Sigmoid colon (tissue), 7 donors: Measurements from ENCODE around the gene LDLRAD4. TPM values are rescaled to one million over a fixed set of nuclear protein-coding genes. Genes with fewer than 3 reads are reported as not detected.
A peak's percentile ranks its signal among the peaks of the same experiment; 100 is the strongest.

Source experiments
- DNase-seq: peaks from one replicate; pipeline ENCODE4 v3.0.0-alpha.2; 2019
- H3K27ac ChIP-seq, 4 donors: fragments of 200-600 bp; sonication (generic); one replicate each; pipeline ENCODE4 v1.5.1; 2016 to 2019; ENCODE audit warnings: mild to moderate bottlenecking in 1 of 4
- H3K27me3 ChIP-seq, 3 donors: fragments of 200-600 bp; sonication (generic); one replicate each; pipeline ENCODE4 v1.5.1; 2019; ENCODE audit warnings: mild to moderate bottlenecking in 1 of 3
- H3K36me3 ChIP-seq, 4 donors: fragments of 200-600 bp; sonication (generic); one replicate each; pipeline ENCODE4 v1.5.1; 2016 to 2019
- H3K4me1 ChIP-seq, 4 donors: fragments of 200-600 bp; sonication (generic); one replicate each; pipeline ENCODE4 v1.5.1; 2017 to 2019
- H3K4me3 ChIP-seq, 4 donors: fragments of 200-600 bp; sonication (generic); one replicate each; pipeline ENCODE4 v1.5.1; 2017 to 2019; ENCODE audit warnings: mild to moderate bottlenecking in 2 of 4, moderate library complexity in 1 of 4
- H3K9me3 ChIP-seq, 4 donors: fragments of 200-600 bp in 3 of 4; sonication (generic) in 3 of 4; one replicate each; pipeline versions ENCODE4 v1.5.1 to v1.6.1; 2013 to 2019
- CTCF ChIP-seq, 4 experiments: fragments of 450-650 bp in 3 of 4; fragments of 200-600 bp in 1 of 4; IDR thresholded peaks; one replicate each; pipeline ENCODE4 v1.5.1; 2016 to 2019; ENCODE audit warnings: antibody characterized with exemption in 4 of 4, mild to moderate bottlenecking in 3 of 4, moderate library complexity in 2 of 4
- EP300 ChIP-seq, 4 donors: sonication (generic); formaldehyde crosslinking; IDR thresholded peaks; one replicate each; pipeline ENCODE4 v1.6.1; 2017; ENCODE audit warnings: antibody characterized with exemption in 4 of 4
- POLR2A ChIP-seq, 2 donors: fragments of 450-650 bp; IDR thresholded peaks; one replicate each; pipeline ENCODE4 v1.6.1; 2016; ENCODE audit warnings: antibody characterized with exemption in 2 of 2, mild to moderate bottlenecking in 2 of 2, moderate library complexity in 2 of 2
- POLR2AphosphoS5 ChIP-seq, 4 donors: sonication (generic); formaldehyde crosslinking; IDR thresholded peaks; one replicate each; pipeline ENCODE4 v1.6.1; 2017; ENCODE audit warnings: antibody characterized with exemption in 4 of 4
- WGBS, 2 donors: extraction: QIAGEN DNeasy Blood & Tissue Kit; methylation state at CpG; one replicate each; pipeline ENCODE4 v1.1.7; 2013; 5-methylcytosine and 5-hydroxymethylcytosine counted together
- intact Hi-C: fragments of 100-400 bp; cut with DNase I; formaldehyde crosslinking; loops from one replicate; pipeline ENCODE4 v1.15.1; 2023
- polyA plus RNA-seq, 3 donors: library from polyadenylated mRNA; stranded (reverse); fragments of 200-250 nt; gene quantifications; one replicate each; pipeline ENCODE4 v1.2.3, GENCODE V29; 2013
- total RNA-seq, 4 donors: library from RNA; depleted of rRNA; stranded (reverse); fragments of >200 nt; gene quantifications; one replicate each; pipeline ENCODE4 v1.1.0, GENCODE V29; 2016
- donor health status: healthy with polysubstance abuse.
- donor health status: Bipolar disorder and iron deficiency.
- donor health status: healthy.

The LDLRAD4 gene
- total and polyA plus RNA-seq, 7 donors, result 1.2 to 28.2 (median 17.2) TPM

GRCh38 chr18:13218997-13219396 lies 437 bp downstream of the LDLRAD4 start:
- intact Hi-C loops, result loop anchor here (5.0 kb wide), 1 partner anchor 393 kb away; no protein-coding TSS in a partner anchor
- Histone ChIP-seq H3K4me3 (peak overlapping the region; percentile 73 to 93 (median 78)), H3K36me3 (no peaks in the 10 kb centered on the region), H3K9me3 (no peaks in the 10 kb centered on the region), H3K27me3 (no peaks in the 10 kb centered on the region), H3K4me1 (peaks cover 0 to 66% (median 65%) of the 10 kb centered on the region in 4 donors), H3K27ac (peak overlapping the region; percentile 87 to 94 (median 90))
- DNase-seq, result no peak
- TF ChIP-seq POLR2AphosphoS5 (IDR thresholded peaks at IDR 0.05), result no peak
- TF ChIP-seq EP300 (IDR thresholded peaks at IDR 0.05), result no peak
- TF ChIP-seq CTCF (IDR thresholded peaks at IDR 0.05), result no peak
- no peak for TF ChIP-seq POLR2A (IDR thresholded peaks at IDR 0.05)
- 6 to 12% methylated on average over 15 of the region's 15 CpGs for WGBS, 2 donors

DNA sequence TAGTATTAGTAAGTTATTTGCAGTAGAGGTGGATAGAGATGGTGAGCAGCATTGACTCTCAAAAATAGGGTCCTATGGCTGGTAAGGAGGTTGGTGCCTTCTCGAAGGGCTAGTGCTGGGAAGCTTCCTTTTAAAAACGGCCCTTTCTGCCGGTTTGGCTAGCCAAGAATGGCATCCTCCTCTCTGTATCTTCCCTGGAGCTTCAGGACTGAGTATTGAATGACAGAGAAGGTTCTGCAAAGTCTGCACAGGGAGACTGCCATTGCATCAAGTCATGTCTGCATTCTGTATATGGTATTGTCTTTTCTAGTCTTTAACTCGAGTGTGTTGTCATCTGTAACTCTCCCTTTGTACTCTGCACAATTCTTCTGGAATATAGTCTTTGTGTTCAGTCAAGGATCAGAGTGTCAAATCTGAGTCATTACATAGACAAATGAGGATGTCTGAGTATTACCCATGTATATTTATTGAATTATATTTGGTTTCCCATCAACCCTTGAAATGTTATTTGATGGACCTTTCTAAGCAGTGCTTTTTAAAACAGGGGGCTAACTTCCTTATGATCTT lies 1.1 kb downstream of the LDLRAD4 start:
- Histone ChIP-seq H3K4me1 (peaks cover 0 to 73% (median 70%) of the 10 kb centered on the region in 4 donors), H3K36me3 (no peaks in the 10 kb centered on the region), H3K4me3 (peak overlapping the region in 3 of 4 donors; percentile 75 to 93 (median 81)), H3K27ac (peak overlapping the region; percentile 87 to 94 (median 90)), H3K27me3 (no peaks in the 10 kb centered on the region), H3K9me3 (no peaks in the 10 kb centered on the region)
- 8 to 29% methylated on average over 4 of the region's 4 CpGs for WGBS, 2 donors
- TF ChIP-seq POLR2A (IDR thresholded peaks at IDR 0.05) (no peak), POLR2AphosphoS5 (IDR thresholded peaks at IDR 0.05) (no peak), EP300 (IDR thresholded peaks at IDR 0.05) (no peak), CTCF (IDR thresholded peaks at IDR 0.05) (no peak)
- intact Hi-C loops, result loop anchor here (2.0 to 5.0 kb wide), 5 partner anchors 98 to 393 kb away; no protein-coding TSS in a partner anchor
- no peak for DNase-seq

GRCh38 chr18:13220361-13220991 lies 1.9 kb downstream of the LDLRAD4 start:
- intact Hi-C loops, result loop anchor here (2.0 to 5.0 kb wide), 4 partner anchors 97 to 322 kb away; no protein-coding TSS in a partner anchor
- H3K4me3 ChIP-seq, result peak overlapping the region in 3 of 4 donors; percentile 75 to 93 (median 81)
- TF ChIP-seq EP300 (IDR thresholded peaks at IDR 0.05) (no peak), POLR2AphosphoS5 (IDR thresholded peaks at IDR 0.05) (peak in 3 of 4 donors; percentile 30 to 52 (median 42))
- 10 to 41% methylated on average over 10 of the region's 10 CpGs for WGBS, 2 donors
- H3K4me1 ChIP-seq, result peaks cover 0 to 80% (median 71%) of the 10 kb centered on the region in 4 donors
- H3K9me3 ChIP-seq, result no peaks in the 10 kb centered on the region
- DNase-seq, result no peak
- H3K27ac ChIP-seq, result peak overlapping the region; percentile 87 to 94 (median 90)
- no peaks in the 10 kb centered on the region for H3K36me3 ChIP-seq
- no peaks in the 10 kb centered on the region for H3K27me3 ChIP-seq

DNA sequence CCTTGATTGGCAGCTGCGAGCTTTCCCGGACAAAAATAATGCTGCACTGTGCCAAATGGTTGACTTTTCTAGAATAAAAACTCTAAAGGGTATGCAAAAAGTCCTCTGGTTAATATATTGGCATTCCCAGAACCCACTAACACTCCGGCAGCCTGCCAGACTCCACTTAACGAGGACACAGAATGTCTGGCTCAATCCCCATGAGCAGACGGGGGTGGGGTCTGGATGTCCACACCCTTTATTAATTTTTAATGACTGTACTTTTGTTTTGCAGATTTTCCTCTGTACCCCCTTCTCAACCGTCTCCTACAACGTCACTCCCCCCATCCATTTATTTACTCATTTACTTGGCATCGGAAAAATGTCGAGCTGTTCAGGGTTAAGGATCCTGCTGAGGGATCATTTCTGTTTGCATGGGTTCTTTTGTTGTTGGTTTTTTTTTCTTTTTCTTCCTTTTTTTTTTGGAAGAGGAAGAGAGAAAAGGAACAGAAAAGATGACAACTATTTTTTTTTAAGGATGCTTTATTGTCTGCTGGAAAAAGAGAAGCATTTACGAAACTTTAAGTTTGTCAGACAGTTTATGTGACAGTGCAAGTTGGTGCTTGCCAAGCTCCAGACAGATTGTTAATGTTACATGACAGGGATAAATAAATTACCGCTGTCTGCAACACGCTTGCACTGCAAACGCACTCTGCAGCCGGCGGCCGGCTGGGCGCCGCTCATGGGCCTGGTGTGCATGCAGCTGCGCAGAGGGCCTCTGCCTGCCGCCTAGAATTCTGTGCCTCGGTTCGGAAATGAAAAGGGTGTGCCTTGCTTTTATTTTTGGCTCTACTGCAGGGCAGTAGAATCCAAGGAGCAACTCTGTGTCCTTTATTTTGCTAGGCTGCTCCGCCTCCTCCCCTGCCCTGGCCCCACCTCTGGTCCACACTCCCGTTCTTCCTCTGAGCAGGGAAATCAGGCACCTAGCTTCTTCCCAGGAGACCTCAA lies 3.6 kb downstream of the LDLRAD4 start:
- peak overlapping the region; percentile 87 to 94 (median 90) for H3K27ac ChIP-seq
- no peaks in the 10 kb centered on the region for H3K36me3 ChIP-seq
- no peaks in the 10 kb centered on the region for H3K27me3 ChIP-seq
- peaks cover 0 to 65% (median 59%) of the 10 kb centered on the region in 4 donors for H3K4me1 ChIP-seq
- no peaks in the 10 kb centered on the region for H3K9me3 ChIP-seq
- intact Hi-C loops, result loop anchor here (2.0 to 5.0 kb wide), 5 partner anchors 43 to 321 kb away; no protein-coding TSS in a partner anchor
- H3K4me3 ChIP-seq, result peak overlapping the region in 1 of 4 donors; percentile 9
- peak; percentile 91 to 97 (median 94) for TF ChIP-seq POLR2AphosphoS5 (IDR thresholded peaks at IDR 0.05)
- TF ChIP-seq POLR2A (IDR thresholded peaks at IDR 0.05), result no peak
- TF ChIP-seq EP300 (IDR thresholded peaks at IDR 0.05), result peak; percentile 71 to 87 (median 75)
- TF ChIP-seq CTCF (IDR thresholded peaks at IDR 0.05), result no peak
- WGBS, 2 donors, result 6 to 45% methylated on average over 24 of the region's 24 CpGs
- peak; percentile 95 for DNase-seq
